Panc1 (cell line): ENCODE data around the gene SLC37A1. TPM values are rescaled to one million over a fixed set of nuclear protein-coding genes. Genes with fewer than 3 reads are reported as not detected.

Source experiments
- ATAC-seq: fragments of 200-7000 bp; cut with Tn5 transposase; 2 replicates; pipeline ENCODE4 v1.9.1; 2020; ENCODE audit warnings: mild to moderate bottlenecking, moderate library complexity
- BruUV-seq: library from RNA; stranded (reverse); fragments of 400-500 nt; replicated peaks from 2 replicates; lab custom pipeline; 2021; lab: Mats Ljungman, UMichigan
- CTCF ChIA-PET: fragments of 300-600 bp; sonication (Branson Sonifier 250); formaldehyde crosslinking; loops from one replicate; lab custom pipeline; 2022; ENCODE audit warnings: antibody characterized with exemption; lab: Charles Lee
- POLR2A ChIA-PET: fragments of 300-600 bp; sonication (Branson Sonifier 250); formaldehyde crosslinking; loops from one replicate; lab custom pipeline; 2022; ENCODE audit warnings: antibody characterized with exemption; lab: Charles Lee
- DNase-seq: peaks from one replicate; pipeline ENCODE4 v3.0.0-alpha.2; 2010; ENCODE audit warnings: low read depth, low spot score
- H3K27ac ChIP-seq: 2 replicates; pipeline ENCODE4 v1.5.1; 2011; ENCODE audit warnings: mild to moderate bottlenecking, low read length, inconsistent platforms
- H3K27me3 ChIP-seq: fragments of 200-500 bp; sonication (Bioruptor generic); 2 replicates; pipeline ENCODE4 v1.6.0; 2014; ENCODE audit warnings: low read length, inconsistent platforms; ENCODE audit not compliant: control insufficient read depth, insufficient read depth
- H3K36me3 ChIP-seq: fragments of 200-500 bp; sonication (Bioruptor generic); 2 replicates; pipeline ENCODE4 v1.5.1; 2014; ENCODE audit warnings: inconsistent platforms, mild to moderate bottlenecking, low read length, moderate library complexity; ENCODE audit not compliant: control insufficient read depth, insufficient read depth
- H3K4me1 ChIP-seq: 2 replicates; pipeline ENCODE4 v1.5.1; 2011; ENCODE audit warnings: inconsistent platforms, mild to moderate bottlenecking, low read length, moderate library complexity; ENCODE audit not compliant: control insufficient read depth, insufficient read depth
- H3K4me3 ChIP-seq, 2 experiments: 2 replicates each; pipeline ENCODE4 v1.5.1; 2011 to 2012; ENCODE audit warnings: low read depth in 2 of 2, low read length in 2 of 2, mild to moderate bottlenecking in 2 of 2, inconsistent platforms in 1 of 2, moderate library complexity in 1 of 2
- H3K9me3 ChIP-seq: fragments of 200-500 bp; sonication (Bioruptor generic); 2 replicates; pipeline ENCODE4 v1.5.1; 2014; ENCODE audit warnings: low read depth, mild to moderate bottlenecking, inconsistent platforms, low read length, moderate library complexity; ENCODE audit not compliant: control insufficient read depth, insufficient read depth
- POLR2AphosphoS5 ChIP-seq: IDR thresholded peaks from 2 replicates; pipeline ENCODE4 v1.6.1; 2012; ENCODE audit warnings: mild to moderate bottlenecking, low read depth, low read length, moderate library complexity
- SIN3A ChIP-seq: IDR thresholded peaks from 2 replicates; pipeline ENCODE4 v1.6.1; 2012; ENCODE audit warnings: low read depth, mild to moderate bottlenecking, low read length, moderate library complexity, borderline replicate concordance; ENCODE audit not compliant: insufficient read depth
- TCF7L2 ChIP-seq: IDR thresholded peaks from 2 replicates; pipeline ENCODE4 v1.6.1; 2011; ENCODE audit warnings: mild to moderate bottlenecking, low read depth, low read length, inconsistent platforms
- in situ Hi-C: cut with HindIII; loops from 2 replicates; pipeline ENCODE4 v1.10.0; 2016; ENCODE audit warnings: low sequenced_read_pairs, low pct_unique_long_range_greater_than_20kb
- intact Hi-C: fragments of 100-400 bp; cut with micrococcal nuclease; formaldehyde crosslinking; loops from one replicate; pipeline ENCODE4 v1.10.0; 2022; ENCODE audit not compliant: unreplicated experiment
- total RNA-seq: library from RNA; stranded (reverse); gene quantifications from one replicate; pipeline ENCODE4 v1.2.1, GENCODE V29; 2021; ENCODE audit not compliant: unreplicated experiment
- TF ChIP-seq, protein P1 (sequence below): fragments of 450-650 bp; IDR thresholded peaks from 2 replicates; pipeline ENCODE4 v1.5.1; 2017; ENCODE audit warnings: mild to moderate bottlenecking
- TF ChIP-seq, protein P2 (sequence below), 2 experiments: IDR thresholded peaks; 2 replicates each; pipeline ENCODE4 v1.6.1; 2011 to 2012; ENCODE audit warnings: low read depth in 2 of 2, control low read depth in 1 of 2, low read length in 1 of 2, mild to moderate bottlenecking in 1 of 2, moderate library complexity in 1 of 2; ENCODE audit not compliant: insufficient read depth in 1 of 2

SLC37A1 gene
- total RNA-seq, 1 experiment from 2014 or later, result 7.7 TPM

DNA sequence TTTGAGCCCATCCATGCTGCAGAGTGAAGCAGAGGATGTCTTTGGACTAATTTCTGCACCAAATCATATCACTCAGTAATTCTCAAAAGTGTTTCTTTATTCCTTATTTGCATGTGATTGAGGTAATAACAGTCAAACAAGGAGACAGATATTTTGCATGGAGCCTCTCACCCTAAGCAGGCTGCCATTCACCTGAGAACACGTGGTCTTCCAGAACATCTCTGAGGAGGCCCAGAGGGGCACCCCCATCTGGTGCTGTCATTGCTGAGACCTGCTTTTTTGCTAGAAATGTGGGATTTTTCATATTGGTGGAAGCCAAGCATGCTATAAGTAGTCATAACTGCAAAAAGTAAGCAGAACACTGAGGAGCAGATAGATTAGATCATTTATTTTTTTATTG lies 7.7 kb downstream of the SLC37A1 start:
- TF ChIP-seq TCF7L2 (no peak), SIN3A (no peak), POLR2AphosphoS5 (no peak)
- TF ChIP-seq, protein P1, sequence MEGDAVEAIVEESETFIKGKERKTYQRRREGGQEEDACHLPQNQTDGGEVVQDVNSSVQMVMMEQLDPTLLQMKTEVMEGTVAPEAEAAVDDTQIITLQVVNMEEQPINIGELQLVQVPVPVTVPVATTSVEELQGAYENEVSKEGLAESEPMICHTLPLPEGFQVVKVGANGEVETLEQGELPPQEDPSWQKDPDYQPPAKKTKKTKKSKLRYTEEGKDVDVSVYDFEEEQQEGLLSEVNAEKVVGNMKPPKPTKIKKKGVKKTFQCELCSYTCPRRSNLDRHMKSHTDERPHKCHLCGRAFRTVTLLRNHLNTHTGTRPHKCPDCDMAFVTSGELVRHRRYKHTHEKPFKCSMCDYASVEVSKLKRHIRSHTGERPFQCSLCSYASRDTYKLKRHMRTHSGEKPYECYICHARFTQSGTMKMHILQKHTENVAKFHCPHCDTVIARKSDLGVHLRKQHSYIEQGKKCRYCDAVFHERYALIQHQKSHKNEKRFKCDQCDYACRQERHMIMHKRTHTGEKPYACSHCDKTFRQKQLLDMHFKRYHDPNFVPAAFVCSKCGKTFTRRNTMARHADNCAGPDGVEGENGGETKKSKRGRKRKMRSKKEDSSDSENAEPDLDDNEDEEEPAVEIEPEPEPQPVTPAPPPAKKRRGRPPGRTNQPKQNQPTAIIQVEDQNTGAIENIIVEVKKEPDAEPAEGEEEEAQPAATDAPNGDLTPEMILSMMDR, result no peak
- TF ChIP-seq, protein P2, sequence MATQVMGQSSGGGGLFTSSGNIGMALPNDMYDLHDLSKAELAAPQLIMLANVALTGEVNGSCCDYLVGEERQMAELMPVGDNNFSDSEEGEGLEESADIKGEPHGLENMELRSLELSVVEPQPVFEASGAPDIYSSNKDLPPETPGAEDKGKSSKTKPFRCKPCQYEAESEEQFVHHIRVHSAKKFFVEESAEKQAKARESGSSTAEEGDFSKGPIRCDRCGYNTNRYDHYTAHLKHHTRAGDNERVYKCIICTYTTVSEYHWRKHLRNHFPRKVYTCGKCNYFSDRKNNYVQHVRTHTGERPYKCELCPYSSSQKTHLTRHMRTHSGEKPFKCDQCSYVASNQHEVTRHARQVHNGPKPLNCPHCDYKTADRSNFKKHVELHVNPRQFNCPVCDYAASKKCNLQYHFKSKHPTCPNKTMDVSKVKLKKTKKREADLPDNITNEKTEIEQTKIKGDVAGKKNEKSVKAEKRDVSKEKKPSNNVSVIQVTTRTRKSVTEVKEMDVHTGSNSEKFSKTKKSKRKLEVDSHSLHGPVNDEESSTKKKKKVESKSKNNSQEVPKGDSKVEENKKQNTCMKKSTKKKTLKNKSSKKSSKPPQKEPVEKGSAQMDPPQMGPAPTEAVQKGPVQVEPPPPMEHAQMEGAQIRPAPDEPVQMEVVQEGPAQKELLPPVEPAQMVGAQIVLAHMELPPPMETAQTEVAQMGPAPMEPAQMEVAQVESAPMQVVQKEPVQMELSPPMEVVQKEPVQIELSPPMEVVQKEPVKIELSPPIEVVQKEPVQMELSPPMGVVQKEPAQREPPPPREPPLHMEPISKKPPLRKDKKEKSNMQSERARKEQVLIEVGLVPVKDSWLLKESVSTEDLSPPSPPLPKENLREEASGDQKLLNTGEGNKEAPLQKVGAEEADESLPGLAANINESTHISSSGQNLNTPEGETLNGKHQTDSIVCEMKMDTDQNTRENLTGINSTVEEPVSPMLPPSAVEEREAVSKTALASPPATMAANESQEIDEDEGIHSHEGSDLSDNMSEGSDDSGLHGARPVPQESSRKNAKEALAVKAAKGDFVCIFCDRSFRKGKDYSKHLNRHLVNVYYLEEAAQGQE (IDR thresholded peaks at IDR 0.05; ENCODE audit: insufficient read depth in 1 of 2, low read depth in 2 of 2, low read length in 1 of 2), result no peak
- intact Hi-C loops, result no loop called here
- Histone ChIP-seq H3K4me3 (no peak overlapping the region), H3K27me3 (no peaks in the 10 kb centered on the region), H3K9me3 (no peaks in the 10 kb centered on the region), H3K36me3 (no peaks in the 10 kb centered on the region), H3K27ac (no peak overlapping the region), H3K4me1 (peaks cover 7% of the 10 kb centered on the region)
- POLR2A ChIA-PET, result no interaction called here
- DNase-seq (no peak), ATAC-seq (no peak)
- CTCF ChIA-PET, result no interaction called here
- in situ Hi-C loops, result no loop called here
- no TSS peak for BruUV-seq

DNA sequence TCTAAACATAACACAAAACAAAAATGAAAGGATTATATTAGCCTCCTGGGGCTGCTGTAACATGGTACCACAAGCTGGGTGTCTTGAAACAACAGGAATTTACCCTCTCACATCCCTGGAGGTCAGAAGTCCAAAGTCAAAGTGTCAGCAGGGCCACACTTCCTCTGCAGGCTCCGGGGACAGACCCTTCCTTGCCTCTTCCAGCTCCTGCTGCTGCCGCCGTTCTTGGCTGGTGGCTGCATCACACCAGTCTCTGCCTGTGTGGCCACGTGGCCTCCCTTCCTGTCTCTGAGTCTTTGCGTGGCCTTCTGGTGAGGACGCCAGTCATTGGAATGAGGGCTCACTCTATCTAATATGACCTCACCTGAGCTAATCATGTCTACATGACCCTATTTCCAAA lies 8.2 kb downstream of the SLC37A1 start:
- H3K36me3 ChIP-seq, result no peaks in the 10 kb centered on the region
- ChIA-PET POLR2A (no interaction called here), CTCF (no interaction called here)
- in situ Hi-C loops (no loop called here), intact Hi-C loops (no loop called here)
- DNase-seq (no peak), ATAC-seq (no peak)
- H3K4me3 ChIP-seq, result no peak overlapping the region
- peaks cover 7% of the 10 kb centered on the region for H3K4me1 ChIP-seq
- BruUV-seq, result no TSS peak
- no peak overlapping the region for H3K27ac ChIP-seq
- H3K9me3 ChIP-seq, result no peaks in the 10 kb centered on the region
- H3K27me3 ChIP-seq, result no peaks in the 10 kb centered on the region
- TF ChIP-seq TCF7L2 (no peak), POLR2AphosphoS5 (no peak), SIN3A (no peak)
- TF ChIP-seq, protein P1, result no peak
- TF ChIP-seq, protein P2 (IDR thresholded peaks at IDR 0.05; ENCODE audit: insufficient read depth in 1 of 2, low read depth in 2 of 2, low read length in 1 of 2), result no peak
